ENCODE results near the gene ATP4B.

The ATP4B gene

GRCh38 chr13:113616281-113616906 is 41.6 kb downstream of the ATP4B start:
- H3K27me3 ChIP-seq (ENCODE audit: insufficient read depth, low read length, poor library complexity, severe bottlenecking): no peaks in the 10 kb centered on the region
- H3F3A ChIP-seq (ENCODE audit: low read depth): no peaks in the 10 kb centered on the region
- H3K4me3 ChIP-seq (ENCODE audit: low read length, poor library complexity, severe bottlenecking): no peak overlapping the region
- no peaks in the 10 kb centered on the region for H3K9me3 ChIP-seq (ENCODE audit: insufficient read depth, low read depth, low read length)
- no peaks in the 10 kb centered on the region for H3K4me1 ChIP-seq (ENCODE audit: insufficient read depth, low read length, poor library complexity, severe bottlenecking)
- H3K9me2 ChIP-seq (replicated peaks; ENCODE audit: low read depth, low read length): no peaks in the 10 kb centered on the region
- H2AFZ ChIP-seq (ENCODE audit: low read length): no peak overlapping the region
- no peaks in the 10 kb centered on the region for H4K20me1 ChIP-seq (ENCODE audit: insufficient read depth, low read length, poor library complexity, severe bottlenecking)
- no peaks in the 10 kb centered on the region for H3K79me2 ChIP-seq (ENCODE audit: insufficient read depth, low read length)
- H3K36me3 ChIP-seq (ENCODE audit: insufficient read depth, low read length): no peaks in the 10 kb centered on the region
- H3K4me2 ChIP-seq (ENCODE audit: low read depth, low read length, poor library complexity, severe bottlenecking): no peak overlapping the region
- no peak overlapping the region for H3K9ac ChIP-seq (ENCODE audit: low read depth, low read length, poor library complexity, severe bottlenecking)
- TF ChIP-seq EZH2phosphoT487 (IDR thresholded peaks at IDR 0.05; ENCODE audit: borderline replicate concordance): no peak
- no peak for TF ChIP-seq CTCF (conservative IDR thresholded peaks at IDR 0.05; ENCODE audit: low read length)

- H3K4me1 ChIP-seq (ENCODE audit: insufficient read depth, low read length, poor library complexity, severe bottlenecking): no peaks in the 10 kb centered on the region
- H3K36me3 ChIP-seq (ENCODE audit: insufficient read depth, low read length): no peaks in the 10 kb centered on the region
- H3K4me3 ChIP-seq (ENCODE audit: low read length, poor library complexity, severe bottlenecking): no peak overlapping the region
- no peaks in the 10 kb centered on the region for H3K9me3 ChIP-seq (ENCODE audit: insufficient read depth, low read depth, low read length)
- no peaks in the 10 kb centered on the region for H3K9me2 ChIP-seq (replicated peaks; ENCODE audit: low read depth, low read length)
- no peak overlapping the region for H3K9ac ChIP-seq (ENCODE audit: low read depth, low read length, poor library complexity, severe bottlenecking)
- H4K20me1 ChIP-seq (ENCODE audit: insufficient read depth, low read length, poor library complexity, severe bottlenecking): no peaks in the 10 kb centered on the region
- H3F3A ChIP-seq (ENCODE audit: low read depth): no peaks in the 10 kb centered on the region
- no peak overlapping the region for H2AFZ ChIP-seq (ENCODE audit: low read length)
- TF ChIP-seq EZH2phosphoT487 (IDR thresholded peaks at IDR 0.05; ENCODE audit: borderline replicate concordance) (no peak), CTCF (conservative IDR thresholded peaks at IDR 0.05; ENCODE audit: low read length) (no peak)
- H3K79me2 ChIP-seq (ENCODE audit: insufficient read depth, low read length): no peaks in the 10 kb centered on the region
- no peaks in the 10 kb centered on the region for H3K27me3 ChIP-seq (ENCODE audit: insufficient read depth, low read length, poor library complexity, severe bottlenecking)
- H3K4me2 ChIP-seq (ENCODE audit: low read depth, low read length, poor library complexity, severe bottlenecking): no peak overlapping the region
These were observed 44.1 kb downstream of the ATP4B start for GRCh38 chr13:113613789-113614379.

GRCh38 chr13:113612607-113613006 is 45.4 kb downstream of the ATP4B start:
- Histone ChIP-seq H3K4me3 (ENCODE audit: low read length, poor library complexity, severe bottlenecking) (no peak overlapping the region), H4K20me1 (ENCODE audit: insufficient read depth, low read length, poor library complexity, severe bottlenecking) (no peaks in the 10 kb centered on the region), H3K9ac (ENCODE audit: low read depth, low read length, poor library complexity, severe bottlenecking) (no peak overlapping the region), H3K9me2 (replicated peaks; ENCODE audit: low read depth, low read length) (no peaks in the 10 kb centered on the region), H3K4me1 (ENCODE audit: insufficient read depth, low read length, poor library complexity, severe bottlenecking) (no peaks in the 10 kb centered on the region), H3K36me3 (ENCODE audit: insufficient read depth, low read length) (no peaks in the 10 kb centered on the region), H3F3A (ENCODE audit: low read depth) (no peaks in the 10 kb centered on the region), H3K27me3 (ENCODE audit: insufficient read depth, low read length, poor library complexity, severe bottlenecking) (no peaks in the 10 kb centered on the region), H3K9me3 (ENCODE audit: insufficient read depth, low read depth, low read length) (no peaks in the 10 kb centered on the region), H3K4me2 (ENCODE audit: low read depth, low read length, poor library complexity, severe bottlenecking) (no peak overlapping the region), H3K79me2 (ENCODE audit: insufficient read depth, low read length) (no peaks in the 10 kb centered on the region), H2AFZ (ENCODE audit: low read length) (no peak overlapping the region)
- TF ChIP-seq CTCF (conservative IDR thresholded peaks at IDR 0.05; ENCODE audit: low read length): no peak
- no peak for TF ChIP-seq EZH2phosphoT487 (IDR thresholded peaks at IDR 0.05; ENCODE audit: borderline replicate concordance)
